Stimulated activated CD8-positive, alpha-beta memory T cell treated with anti-CD3 and anti-CD28 coated beads, Interleukin-2, amount 100 ng/mL, for 48 hours (primary cell): Measurements from ENCODE around the gene SUGP1.
"Not testable (repeated sequence)": the region's sequence is repeated elsewhere in the genome, so short reads cannot be mapped to it uniquely, and the experiment has no call there.

Experiments used
- DNase-seq, 2 donors: peaks; one replicate each; pipeline ENCODE4 v3.0.0-alpha.2; 2020; ENCODE audit warnings: low read depth in 2 of 2

Gene SUGP1

DNA sequence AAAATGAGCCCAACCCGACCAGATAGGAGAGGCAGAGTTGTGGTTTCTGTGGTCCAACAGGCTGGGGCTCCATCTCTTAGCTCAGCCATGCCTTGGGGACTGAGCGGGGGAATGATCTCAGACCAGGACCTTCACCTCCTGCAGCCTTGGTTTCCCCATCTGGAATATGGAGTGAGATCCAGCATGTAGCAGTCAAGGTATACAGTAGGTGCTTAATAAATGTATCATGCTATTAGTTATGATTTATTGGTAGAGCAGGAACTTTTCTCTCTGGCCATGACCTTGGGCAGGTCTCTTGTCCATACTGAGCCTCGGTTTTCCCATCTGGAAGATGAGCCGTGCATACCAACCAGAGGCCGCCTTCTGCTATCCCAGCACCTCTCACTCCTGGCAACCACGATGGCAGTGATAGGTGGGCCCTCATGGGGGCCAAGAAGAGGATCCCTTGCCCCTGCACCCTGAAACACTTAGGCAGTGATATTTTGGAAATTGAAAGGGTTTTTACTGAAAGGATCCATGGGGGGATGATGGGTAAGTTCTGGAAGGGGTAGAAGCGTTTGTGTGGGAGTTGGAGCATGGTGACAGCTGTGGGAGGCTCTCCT is 56.3 kb downstream of the SUGP1 start:
- no peak for DNase-seq

DNA sequence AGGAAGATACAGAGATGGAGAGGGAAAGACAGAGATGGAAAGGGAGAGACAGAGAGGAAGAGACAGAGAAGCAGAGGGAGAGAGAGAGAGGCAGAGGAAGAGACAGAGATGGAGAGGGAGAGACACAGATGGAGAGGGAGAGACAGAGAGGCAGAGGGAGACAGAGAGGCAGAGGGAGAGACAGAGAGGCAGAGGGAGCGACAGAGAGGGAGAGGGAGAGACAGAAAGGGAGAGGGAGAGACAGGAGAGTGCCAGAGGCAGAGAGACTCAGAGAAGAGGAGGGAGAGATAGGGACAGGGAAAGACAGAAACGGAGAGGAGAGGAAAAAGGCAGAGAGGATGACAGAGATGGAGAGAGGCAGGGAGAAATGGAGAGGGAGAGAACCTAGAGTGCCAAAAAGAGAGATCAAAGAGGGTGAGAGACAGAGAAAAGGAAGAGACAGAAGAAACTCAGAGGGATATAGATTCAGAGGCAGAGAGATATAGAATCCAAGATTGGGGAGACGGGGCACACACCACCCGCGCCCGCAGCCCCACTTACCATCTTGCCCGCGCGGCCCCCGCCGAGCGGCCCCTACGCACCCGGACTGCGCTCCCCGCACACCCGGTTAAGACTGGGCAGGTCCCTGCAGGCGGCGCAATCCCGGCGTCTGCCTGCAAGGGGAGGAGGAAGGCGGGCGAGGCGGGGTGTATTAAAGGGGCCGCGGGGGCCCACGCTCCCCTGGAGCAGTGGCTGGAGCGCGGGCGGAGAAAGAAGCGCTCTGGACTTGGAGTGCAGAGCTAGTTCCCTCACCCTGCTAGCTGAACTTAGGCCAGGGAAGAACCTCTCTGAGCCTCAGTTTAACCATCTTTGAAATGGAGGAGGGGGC is 57.9 kb downstream of the SUGP1 start:
- no peak for DNase-seq

DNA sequence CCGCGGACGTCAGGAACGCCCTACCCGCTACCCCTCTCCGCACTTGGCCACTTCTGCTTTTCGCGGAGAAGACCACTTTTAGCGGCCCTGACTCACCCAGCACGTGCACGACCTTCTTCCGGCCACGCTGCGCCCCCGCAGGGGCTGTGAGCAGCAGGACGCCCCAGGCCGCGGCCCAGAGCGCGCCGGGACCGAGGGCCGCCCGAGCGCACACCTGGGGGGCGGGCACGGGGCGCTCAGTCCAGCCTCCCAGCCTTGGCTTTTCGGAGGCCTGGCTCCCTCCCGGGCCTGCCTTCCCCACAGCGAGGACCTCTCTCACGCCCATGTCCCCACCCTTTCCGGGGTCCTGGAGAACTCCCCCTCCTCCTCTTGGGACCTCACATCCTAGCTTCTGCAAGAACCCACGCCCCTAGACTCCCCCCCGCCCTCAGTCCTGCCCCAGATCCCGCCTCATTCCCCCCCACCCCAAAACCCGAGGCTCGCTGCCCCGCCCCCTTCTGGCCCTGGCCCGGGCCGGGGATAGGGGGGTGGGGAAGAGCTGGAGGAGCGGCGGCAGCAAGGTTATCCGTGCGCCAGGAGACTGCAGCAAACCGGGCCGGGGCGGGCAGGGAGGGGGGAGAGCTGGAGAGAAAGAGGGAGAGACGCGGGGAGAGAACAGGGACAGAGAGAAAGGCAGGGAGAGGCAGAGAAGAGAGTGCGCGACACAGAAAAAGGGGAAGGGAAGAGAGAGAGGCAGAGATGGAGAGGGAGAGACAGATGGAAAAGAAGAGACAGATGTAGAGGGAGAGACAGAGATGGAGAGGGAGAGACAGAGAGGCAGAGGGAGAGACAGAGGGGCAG is 58.7 kb downstream of the SUGP1 start:
- DNase-seq: no peak

DNA sequence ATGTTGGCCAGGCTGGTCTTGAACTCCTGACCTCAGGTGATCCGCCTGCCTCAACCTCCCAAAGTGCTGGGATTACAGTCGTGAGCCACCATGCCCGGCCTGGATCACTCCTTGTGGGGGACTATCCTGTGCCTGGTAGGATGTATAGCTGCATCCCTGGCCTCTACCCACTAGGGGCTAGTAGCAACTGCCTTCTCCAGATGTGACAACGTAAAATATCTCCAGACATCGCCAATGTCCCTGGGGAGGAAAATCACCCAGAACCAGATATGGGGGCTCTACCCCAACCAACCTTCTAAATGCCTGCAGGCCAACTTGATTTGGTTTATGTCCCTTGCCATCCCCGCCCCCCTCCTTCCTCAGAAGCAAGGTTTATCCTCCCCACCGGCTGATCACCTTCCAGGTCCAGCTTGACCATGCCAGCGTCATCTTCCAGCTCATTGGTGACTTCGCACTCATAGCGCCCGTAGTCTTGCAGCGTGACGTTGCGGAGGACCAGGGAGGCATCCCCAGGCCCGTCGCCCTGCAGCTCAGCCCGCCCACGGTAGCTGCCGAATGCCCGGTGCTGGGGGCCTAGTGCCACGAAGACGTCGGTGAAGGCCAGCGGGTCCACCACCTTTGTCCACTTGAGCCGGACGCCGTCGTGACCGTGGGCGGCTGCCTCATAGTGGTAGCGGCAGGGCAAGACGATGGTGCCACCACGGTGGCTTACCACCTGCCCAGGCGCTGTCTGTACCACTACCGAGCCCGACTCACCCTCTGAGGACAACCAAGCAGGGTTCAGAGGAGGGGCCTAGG is 59.7 kb downstream of the SUGP1 start:
- no peak for DNase-seq

DNA sequence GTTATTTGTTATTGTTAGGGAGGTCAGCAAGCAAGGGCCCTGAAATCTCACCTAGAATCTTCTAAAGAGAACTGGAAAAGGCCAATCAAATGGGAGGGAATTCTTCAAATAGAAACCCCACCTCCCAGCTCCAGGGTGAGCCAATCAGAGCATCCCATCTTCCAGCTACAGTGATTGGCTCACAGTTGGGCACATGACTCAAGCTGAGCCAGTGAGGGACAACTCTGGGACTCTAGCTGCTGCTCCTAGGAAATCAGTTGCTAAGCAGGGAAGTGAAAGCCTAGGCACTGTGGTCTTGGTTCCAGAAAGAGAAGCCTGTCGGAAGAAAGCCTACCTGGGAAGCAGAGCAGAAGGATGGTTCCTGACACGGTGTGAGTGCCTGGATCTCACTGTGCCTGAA is 60.6 kb downstream of the SUGP1 start:
- no peak for DNase-seq

DNA sequence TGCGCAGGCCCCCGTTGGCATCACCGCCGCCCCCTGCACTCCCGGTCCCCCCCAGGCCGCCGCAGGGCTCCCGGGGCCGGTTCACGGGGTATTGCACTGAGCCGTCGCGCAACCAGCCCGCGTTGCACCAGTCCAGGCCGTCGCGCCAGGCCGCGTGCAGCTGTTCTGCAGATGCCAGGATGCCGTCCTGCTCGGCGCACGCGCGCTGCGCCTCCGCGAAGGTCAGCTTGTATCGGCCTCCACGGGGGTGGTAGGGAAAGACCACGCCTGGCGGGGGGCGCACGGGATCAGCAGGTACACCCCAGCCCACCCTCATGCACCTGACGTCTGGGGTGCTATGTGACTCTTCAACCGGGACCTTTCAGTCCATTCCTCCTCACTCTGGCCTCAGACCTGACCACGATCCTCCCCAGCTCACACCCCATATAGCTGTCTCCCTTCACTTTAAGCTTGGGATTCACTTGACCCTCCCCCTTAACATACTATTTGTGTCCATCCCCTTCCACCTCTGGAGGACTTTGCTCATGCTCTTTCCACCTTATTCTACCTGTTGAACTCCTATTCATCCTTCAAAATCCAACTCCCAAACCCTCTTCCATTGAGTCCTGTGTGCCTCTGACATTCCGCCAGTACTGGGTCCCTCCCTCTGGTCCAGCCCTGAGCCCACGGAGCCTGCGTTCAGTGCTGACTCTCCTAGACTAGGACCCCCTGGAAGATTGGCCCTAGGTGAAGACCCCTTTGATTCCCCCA is 61.5 kb downstream of the SUGP1 start:
- no peak for DNase-seq

DNA sequence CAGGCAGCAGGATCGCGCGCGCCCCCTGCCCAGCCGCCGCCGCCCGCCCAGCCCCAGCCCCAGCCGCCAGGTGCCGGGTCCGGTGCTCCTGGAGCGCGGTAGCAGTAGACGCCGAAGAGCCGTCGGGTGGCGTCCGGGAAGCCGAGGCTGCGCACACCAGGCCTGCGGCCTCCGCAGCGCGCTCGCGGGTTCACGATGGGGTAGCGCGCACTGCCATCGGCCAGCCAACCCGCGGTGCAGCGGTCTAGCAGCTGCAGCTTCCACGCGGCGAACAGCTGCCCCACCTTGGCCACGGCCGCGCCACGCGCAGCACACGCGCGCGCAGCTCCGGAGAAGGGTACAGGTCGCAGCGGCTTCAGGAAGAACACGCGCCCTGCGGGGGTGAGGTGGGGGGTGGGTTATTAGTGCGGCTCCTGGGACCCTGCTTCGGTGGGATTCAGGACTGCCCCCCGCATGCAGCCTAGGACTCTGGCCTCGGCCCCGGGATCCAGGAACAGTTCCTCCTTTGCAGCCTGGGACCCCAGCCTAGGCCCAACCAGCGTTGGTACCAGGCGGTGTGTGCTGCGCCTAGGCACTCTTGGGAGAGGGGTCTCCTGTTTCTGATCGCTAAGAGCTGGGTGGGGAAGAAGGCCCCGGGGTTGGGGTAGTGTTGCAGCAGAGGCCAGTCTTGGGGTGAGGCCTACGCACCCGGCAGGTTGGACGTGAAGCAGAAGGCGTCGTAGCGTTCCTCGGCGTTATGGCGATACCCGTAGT is 62.3 kb downstream of the SUGP1 start:
- no peak for DNase-seq

DNA sequence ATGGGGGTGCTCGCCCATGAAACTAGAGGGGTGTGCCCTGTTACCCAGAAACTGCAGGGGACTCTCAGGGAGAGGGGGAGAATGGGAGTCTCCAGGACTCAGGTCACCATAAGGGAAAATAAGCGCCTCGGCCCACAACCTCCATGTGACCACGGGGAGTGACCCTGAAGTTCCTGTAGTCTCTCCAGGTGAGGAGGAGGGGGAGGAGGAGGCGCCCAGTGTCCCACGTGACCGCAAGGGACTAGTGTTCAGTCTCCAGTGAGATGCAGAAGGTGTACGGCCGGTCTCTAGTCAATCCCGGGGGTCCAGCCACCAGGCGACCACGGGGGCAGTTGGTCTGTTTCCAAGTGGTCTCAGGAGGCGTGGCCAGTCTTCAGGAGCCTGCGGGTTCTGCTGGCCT is 63.2 kb downstream of the SUGP1 start:
- no peak for DNase-seq

DNA sequence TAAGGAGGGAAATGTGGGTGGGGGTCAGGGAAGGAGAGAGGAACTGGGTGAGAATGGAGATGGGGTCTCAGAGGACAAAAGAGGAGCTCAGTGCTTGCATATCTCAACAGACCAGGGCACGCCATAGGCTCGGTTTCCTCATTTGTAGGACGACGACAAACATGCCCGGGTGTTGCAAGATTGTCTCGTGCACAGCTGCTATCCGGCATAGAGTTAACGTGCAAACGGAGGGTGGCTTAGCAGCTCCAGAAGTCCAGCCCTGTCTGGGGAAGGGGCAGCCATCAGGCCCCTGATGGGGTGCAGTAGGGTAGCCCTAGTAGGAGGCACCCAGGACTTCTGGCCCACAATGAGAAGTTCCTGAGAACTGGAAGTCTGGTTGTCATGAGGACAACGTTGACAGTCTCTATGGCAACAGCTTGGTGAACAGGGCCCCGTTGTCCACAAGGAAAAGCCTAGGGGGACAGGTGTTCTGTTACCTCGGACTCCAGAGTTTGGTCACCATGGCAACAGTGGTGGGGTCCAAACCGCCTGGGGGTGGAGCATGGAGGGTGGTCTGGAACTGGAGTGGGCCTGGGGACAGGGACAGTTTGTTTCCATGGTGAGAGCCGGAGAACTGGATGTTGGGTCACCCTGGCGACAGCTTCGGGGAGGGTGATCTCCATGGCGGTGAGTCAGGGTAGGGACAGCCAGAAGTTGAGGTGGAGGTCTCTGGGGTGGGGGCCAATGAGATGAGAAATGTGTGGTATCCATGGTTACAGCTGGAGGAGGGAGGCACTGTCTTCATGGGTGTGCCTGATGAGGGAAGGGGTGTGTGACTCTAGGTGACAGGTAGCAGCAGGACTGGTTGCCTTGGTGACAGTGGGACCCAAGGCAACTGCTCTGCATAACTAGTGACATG is 64.0 kb downstream of the SUGP1 start:
- no peak for DNase-seq

DNA sequence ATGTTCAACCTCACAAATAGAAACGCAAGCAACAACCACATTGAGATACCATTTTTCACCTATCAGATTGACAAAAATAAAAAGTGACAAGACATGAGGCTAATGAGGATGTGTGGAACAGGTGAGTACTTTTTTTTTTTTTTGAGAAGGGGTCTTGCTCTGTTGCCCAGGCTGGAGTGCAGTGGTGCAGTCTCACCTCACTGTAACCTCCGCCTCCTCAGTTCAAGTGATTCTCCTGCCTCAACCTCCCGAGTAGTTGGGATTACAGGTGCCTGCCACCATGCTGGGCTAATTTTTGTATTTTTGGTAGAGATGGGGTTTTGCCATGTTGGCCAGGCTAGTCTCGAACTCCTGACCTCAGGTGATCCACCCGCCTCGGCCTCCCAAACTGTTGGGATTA is 66.9 kb downstream of the SUGP1 start:
- not testable (repeated sequence) for DNase-seq

DNA sequence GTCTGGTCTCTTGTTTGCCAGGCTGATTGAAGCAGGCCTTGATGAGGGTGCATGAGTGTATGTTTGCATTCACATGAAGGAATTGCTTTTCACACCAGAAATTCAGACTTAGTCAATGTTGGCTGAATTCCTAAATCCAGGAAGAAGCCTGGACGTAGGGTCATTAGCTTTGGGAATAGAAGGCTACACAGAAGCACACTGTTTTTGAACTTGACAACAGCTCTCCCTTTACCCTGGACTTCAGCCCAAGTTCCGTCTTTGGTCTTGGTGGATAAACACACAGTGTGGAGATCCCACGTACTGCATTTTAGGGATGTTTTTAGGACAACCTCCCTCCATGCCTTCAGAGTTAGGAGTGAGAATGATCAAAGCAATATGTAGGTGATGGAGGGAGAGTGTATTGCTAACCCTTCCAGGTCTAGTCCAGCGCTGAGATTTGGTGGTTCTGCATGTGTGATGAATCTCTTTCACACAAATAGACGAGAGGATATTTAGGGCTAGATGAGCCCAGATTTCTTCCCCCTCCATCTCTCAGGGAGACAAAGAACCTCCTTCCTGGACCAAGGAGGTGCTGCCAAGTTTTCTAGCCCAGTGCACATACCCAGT is 70.0 kb downstream of the SUGP1 start:
- DNase-seq: no peak

DNA sequence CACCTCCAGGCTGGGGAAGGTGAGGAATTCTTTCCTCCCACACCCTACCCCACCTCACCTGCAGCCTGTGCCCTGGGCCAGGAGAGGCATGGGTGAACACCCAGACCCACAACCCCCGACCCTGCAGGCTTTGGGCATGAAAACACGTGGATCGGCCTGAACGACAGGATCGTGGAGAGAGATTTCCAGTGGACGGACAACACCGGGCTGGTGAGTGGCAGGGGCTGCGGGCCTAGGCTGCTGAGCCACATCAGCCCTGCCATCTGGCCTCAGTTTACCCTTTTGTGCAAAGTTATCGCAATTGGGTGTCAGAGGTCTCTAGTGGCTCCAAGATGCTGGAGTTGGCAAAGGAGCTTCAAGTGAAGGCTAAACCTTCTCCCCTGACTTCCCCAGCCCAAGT is 79.8 kb downstream of the SUGP1 start:
- no peak for DNase-seq

DNA sequence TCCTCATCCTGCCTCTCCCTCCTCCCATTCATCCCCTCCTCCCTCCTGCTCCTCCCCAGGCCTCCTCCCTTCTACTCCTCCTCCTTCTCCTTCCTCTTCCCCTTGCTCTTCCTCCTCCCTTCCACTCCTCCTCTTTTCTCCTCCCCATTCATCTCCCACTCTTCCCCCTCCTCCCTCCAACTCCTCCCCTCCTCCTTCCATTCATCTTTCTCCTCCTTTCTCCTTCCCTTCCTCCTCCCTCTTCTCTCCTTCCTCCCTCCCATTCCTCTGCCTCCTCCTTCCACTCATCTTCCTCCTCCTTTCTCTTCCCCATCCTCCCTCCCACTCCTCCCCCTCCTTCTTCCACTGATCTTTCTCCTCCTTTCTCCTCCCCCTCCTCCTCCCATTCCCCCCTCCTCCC is 80.6 kb downstream of the SUGP1 start:
- no peak for DNase-seq

DNA sequence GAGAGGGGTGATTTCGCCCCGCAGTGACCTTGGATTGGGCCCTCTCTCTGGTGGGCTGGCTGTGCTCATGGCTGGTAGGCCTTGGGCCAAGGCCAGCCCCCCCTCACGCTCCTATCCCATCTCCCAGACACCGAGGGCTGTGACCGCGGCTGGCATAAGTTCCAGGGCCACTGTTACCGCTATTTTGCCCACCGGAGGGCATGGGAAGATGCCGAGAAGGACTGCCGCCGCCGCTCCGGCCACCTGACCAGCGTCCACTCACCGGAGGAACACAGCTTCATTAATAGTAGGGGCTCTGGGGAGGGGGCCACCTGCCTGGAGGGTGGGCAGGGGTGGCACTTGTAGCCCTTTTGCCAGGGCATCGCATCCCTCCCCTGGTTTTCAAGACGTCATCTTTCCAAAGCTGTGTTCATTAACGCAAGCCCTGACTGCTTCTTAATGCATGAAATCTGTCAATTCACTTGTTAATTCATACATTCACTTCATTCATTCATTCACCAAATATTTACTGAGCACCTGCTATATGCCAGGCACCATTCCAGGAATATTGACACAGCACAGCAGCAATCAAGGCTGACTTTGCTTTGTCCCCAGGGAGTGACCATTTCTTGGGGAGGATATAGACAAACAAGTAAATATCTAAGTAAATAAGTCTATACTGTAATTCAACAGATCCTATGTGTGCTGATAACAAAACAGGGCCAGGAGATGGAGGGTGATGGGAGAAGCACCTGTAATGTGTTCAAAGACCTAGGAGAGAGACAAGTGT is 82.0 kb downstream of the SUGP1 start:
- no peak for DNase-seq

DNA sequence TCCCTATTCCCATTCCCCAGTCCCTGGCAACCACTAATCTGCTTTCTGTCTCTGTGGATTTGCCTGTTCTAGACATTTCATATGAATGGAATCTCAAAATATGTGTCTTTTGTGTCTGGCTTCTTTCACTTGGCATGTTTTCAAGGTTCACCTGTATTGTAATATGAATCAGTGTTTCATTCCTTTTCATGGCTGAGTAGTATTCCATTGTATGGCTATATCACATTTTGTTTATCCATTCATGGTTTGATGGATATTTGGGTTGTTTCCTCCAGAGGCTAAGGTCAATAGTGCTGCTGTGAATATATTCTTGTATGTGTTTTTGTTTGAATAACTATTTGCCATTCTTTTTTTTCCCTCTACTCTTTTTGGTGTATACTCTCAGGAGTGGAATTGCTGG is 84.1 kb downstream of the SUGP1 start:
- DNase-seq: no peak

DNA sequence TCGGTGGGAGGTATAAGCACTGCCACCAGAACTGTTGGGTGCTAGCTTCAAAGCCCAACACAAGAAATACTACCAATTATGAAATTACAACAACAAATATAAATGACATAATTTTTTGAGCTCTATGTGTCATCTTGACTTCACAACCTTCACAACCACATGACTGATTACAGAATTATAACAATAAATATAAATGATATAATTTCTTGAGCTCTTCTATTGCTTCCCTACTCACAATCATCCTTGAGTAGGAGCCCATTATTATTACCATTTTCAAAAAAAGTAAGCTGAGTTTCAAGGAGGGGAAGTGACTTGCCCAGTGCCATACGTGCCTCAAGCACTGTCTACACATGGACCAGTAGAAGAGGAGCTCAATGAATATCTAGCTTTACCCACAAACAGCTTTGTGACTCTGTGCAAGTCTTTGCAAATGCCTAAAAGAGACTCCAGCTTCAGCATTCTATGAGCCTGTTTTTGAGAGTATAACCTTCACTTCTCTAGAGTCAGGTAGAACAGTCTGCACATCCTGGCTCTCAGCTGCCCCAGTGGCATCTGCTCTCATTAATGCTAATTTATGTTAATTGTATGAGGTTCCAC is 86.0 kb downstream of the SUGP1 start:
- no peak for DNase-seq

DNA sequence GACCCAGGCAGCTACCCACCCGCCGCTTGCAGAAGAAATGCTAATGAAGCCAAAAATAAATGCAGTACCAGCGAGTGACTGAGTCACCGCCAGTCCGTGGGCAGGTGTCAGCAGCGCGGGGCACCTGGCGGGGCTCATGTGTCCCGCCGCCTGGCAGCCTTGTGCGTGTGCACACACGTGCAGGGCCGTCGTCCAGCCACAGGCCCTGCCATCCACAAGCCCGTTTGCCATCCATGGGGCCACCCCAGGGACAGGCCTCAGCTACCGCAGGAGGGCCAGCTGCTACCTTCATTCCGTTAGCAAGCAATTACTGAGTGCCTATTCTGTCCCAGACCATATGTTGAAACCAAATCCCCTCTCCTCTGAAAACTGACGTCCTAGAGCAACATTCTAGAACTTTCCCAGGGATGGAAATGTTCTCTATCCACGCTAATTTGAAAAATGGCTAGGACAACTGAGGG is 88.0 kb downstream of the SUGP1 start:
- DNase-seq: no peak

DNA sequence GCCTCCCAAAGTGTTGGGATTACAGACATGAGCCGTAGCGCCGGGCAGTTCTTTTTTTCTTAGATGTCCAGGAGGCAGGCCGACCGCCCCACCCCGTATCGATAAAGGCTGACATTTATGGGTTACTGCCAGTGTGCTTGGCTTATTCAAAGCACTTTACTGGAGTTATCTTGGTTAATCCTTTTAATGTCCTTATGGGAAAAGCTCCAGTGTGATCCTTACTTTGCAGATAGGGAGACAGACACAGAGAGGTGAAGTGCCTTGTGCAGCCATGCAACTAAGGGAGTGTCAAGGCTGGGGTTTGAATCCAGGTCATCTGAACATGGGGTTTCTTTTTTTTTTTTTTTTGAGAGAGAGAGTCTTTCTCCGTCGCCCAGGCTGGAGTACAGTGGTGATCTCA is 89.3 kb downstream of the SUGP1 start:
- DNase-seq: no peak
